KMS-11 (cell line): ENCODE results near the gene SORCS2.

ENCODE experiments used
- H2AFZ ChIP-seq: fragments of 200-600 bp; sonication (generic); 2 replicates; pipeline ENCODE4 v1.6.1; 2016; ENCODE audit warnings: antibody characterized with exemption, mixed run types, low read depth
- H3K27ac ChIP-seq: fragments of 200-600 bp; sonication (generic); 2 replicates; pipeline ENCODE4 v1.6.1; 2016; ENCODE audit warnings: mild to moderate bottlenecking, mixed run types
- H3K27me3 ChIP-seq: fragments of 200-600 bp; sonication (generic); 2 replicates; pipeline ENCODE4 v1.6.1; 2017; ENCODE audit warnings: mild to moderate bottlenecking, low read depth, mixed run types, moderate library complexity; ENCODE audit not compliant: insufficient read depth
- H3K36me3 ChIP-seq: fragments of 200-600 bp; sonication (generic); 2 replicates; pipeline ENCODE4 v1.6.1; 2017; ENCODE audit warnings: mild to moderate bottlenecking, mixed run types; ENCODE audit not compliant: insufficient read depth
- H3K4me1 ChIP-seq: fragments of 200-600 bp; sonication (generic); 2 replicates; pipeline ENCODE4 v1.6.1; 2016; ENCODE audit warnings: mild to moderate bottlenecking, low read depth, mixed run types; ENCODE audit not compliant: poor library complexity, severe bottlenecking
- H3K4me2 ChIP-seq: fragments of 200-600 bp; sonication (generic); 2 replicates; pipeline ENCODE4 v1.7.0; 2016; ENCODE audit warnings: mild to moderate bottlenecking, mixed run types
- H3K4me3 ChIP-seq: fragments of 200-600 bp; sonication (generic); IDR thresholded peaks from 2 replicates; pipeline ENCODE4 v1.6.1; 2017; ENCODE audit warnings: low read depth, low read length, mixed read lengths; ENCODE audit not compliant: insufficient read depth
- H3K79me2 ChIP-seq: fragments of 200-600 bp; sonication (generic); 2 replicates; pipeline ENCODE4 v1.6.1; 2016; ENCODE audit warnings: low read depth, mixed run types; ENCODE audit not compliant: insufficient read depth
- H3K9ac ChIP-seq: fragments of 200-600 bp; sonication (generic); 2 replicates; pipeline ENCODE4 v1.6.1; 2016; ENCODE audit warnings: mild to moderate bottlenecking, mixed run types
- H4K20me1 ChIP-seq: fragments of 200-600 bp; sonication (generic); 2 replicates; pipeline ENCODE4 v1.6.1; 2016; ENCODE audit warnings: mild to moderate bottlenecking, mixed run types; ENCODE audit not compliant: insufficient read depth
- CTCF ChIP-seq: fragments of 200-600 bp; sonication (generic); conservative IDR thresholded peaks from 2 replicates; pipeline ENCODE4 v1.6.1; 2017; ENCODE audit warnings: low read depth, mild to moderate bottlenecking, antibody characterized with exemption, low read length, moderate library complexity, mixed read lengths

Gene SORCS2

GRCh38 chr4:7367406-7367805, 175.1 kb downstream of the SORCS2 start:
- H3K9ac ChIP-seq = no peak overlapping the region
- H3K27me3 ChIP-seq = peaks cover 5% of the 10 kb centered on the region; the same call in 1 of the 2 replicates

GRCh38 chr4:7367864-7368277, 175.5 kb downstream of the SORCS2 start:
- no peak overlapping the region for H3K9ac ChIP-seq
- H3K79me2 ChIP-seq = no peaks in the 10 kb centered on the region
- no peaks in the 10 kb centered on the region for H4K20me1 ChIP-seq
- H3K4me2 ChIP-seq = no peak overlapping the region
- no peaks in the 10 kb centered on the region for H3K36me3 ChIP-seq
- peaks cover 5% of the 10 kb centered on the region; the same call in 1 of the 2 replicates for H3K27me3 ChIP-seq
- TF ChIP-seq CTCF = no peak
- no peak overlapping the region for H3K27ac ChIP-seq
- no peaks in the 10 kb centered on the region for H3K4me1 ChIP-seq
- H2AFZ ChIP-seq = no peak overlapping the region
- no peak overlapping the region for H3K4me3 ChIP-seq

More at GRCh38 chr4:7367406-7367805, 175.1 kb downstream of the SORCS2 start:
- no peaks in the 10 kb centered on the region for H3K4me1 ChIP-seq
- no peaks in the 10 kb centered on the region for H4K20me1 ChIP-seq
- H3K79me2 ChIP-seq = no peaks in the 10 kb centered on the region
- H3K27ac ChIP-seq = no peak overlapping the region
- H3K36me3 ChIP-seq = no peaks in the 10 kb centered on the region
- TF ChIP-seq CTCF = no peak
- no peak overlapping the region for H3K4me3 ChIP-seq
- no peak overlapping the region for H3K4me2 ChIP-seq
- no peak overlapping the region for H2AFZ ChIP-seq

GRCh38 chr4:7368296-7368695, 176.0 kb downstream of the SORCS2 start:
- H3K4me1 ChIP-seq = no peaks in the 10 kb centered on the region
- no peak for TF ChIP-seq CTCF
- no peaks in the 10 kb centered on the region for H3K36me3 ChIP-seq
- H3K79me2 ChIP-seq = no peaks in the 10 kb centered on the region
- H3K27me3 ChIP-seq = peaks cover 5% of the 10 kb centered on the region; the same call in 1 of the 2 replicates
- no peak overlapping the region for H3K9ac ChIP-seq
- H3K27ac ChIP-seq = no peak overlapping the region
- H3K4me3 ChIP-seq = no peak overlapping the region
- H3K4me2 ChIP-seq = no peak overlapping the region
- H4K20me1 ChIP-seq = no peaks in the 10 kb centered on the region
- no peak overlapping the region for H2AFZ ChIP-seq

GRCh38 chr4:7369511-7369910, 177.2 kb downstream of the SORCS2 start:
- Histone ChIP-seq H4K20me1 (no peaks in the 10 kb centered on the region), H3K27me3 (peaks cover 5% of the 10 kb centered on the region; the same call in 1 of the 2 replicates), H3K9ac (no peak overlapping the region), H2AFZ (no peak overlapping the region), H3K4me2 (no peak overlapping the region), H3K79me2 (no peaks in the 10 kb centered on the region), H3K27ac (no peak overlapping the region), H3K36me3 (no peaks in the 10 kb centered on the region), H3K4me3 (no peak overlapping the region), H3K4me1 (no peaks in the 10 kb centered on the region)
- TF ChIP-seq CTCF = no peak
